Spleen (tissue), 7 donors: ENCODE data around the gene GNB1L.

Experiments used
- POLR2A ChIP-seq, 3 donors: fragments of 450-650 bp; IDR thresholded peaks; one replicate each; pipeline ENCODE4 v1.5.1; 2017; ENCODE audit warnings: antibody characterized with exemption in 3 of 3, mild to moderate bottlenecking in 1 of 3
- POLR2AphosphoS5 ChIP-seq, 3 donors: sonication (generic); formaldehyde crosslinking; IDR thresholded peaks; one replicate each; pipeline ENCODE4 v1.5.1; 2017; ENCODE audit warnings: antibody characterized with exemption in 3 of 3
- TF ChIP-seq, protein P1 (sequence below), 11 experiments: fragments of 200-600 bp in 7 of 11; fragments of 450-650 bp in 4 of 11; sonication (generic) in 4 of 11; IDR thresholded peaks in 8 of 11; conservative IDR thresholded peaks in 3 of 11; 1 replicate in 7 of 11; 2 replicates in 4 of 11; pipeline versions ENCODE4 v1.4.0 to v1.8.0; 2016 to 2021; ENCODE audit warnings: antibody characterized with exemption in 11 of 11, inconsistent platforms in 4 of 11, mild to moderate bottlenecking in 1 of 11
- donor health status: DM: no; HTN: no; CAD: no; lungs with moderate emphysema.
- donor health status: DM: no; HTN: no; CAD: no.
- donor health status: DM: no; HTN: no; CAD: no.

DNA sequence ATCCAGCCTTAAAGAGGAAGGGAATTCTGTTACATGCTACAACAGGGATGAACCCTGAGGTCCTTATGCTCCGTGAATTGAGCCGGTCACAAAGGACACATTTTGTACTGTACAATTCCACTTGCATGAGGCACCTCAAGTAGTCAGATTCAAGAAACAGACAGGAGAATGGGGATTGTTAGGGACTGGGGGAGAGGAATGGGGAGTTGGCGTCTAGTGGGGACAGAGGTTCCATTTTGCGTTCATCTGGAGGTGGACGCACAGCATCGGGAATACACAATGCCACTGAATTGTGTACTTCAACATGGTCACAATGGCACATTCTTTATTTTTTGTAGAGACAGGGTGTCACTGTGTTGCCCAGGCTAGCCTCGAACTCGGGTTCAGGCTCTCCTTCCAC is 80.0 kb downstream of the GNB1L start:
- TF ChIP-seq POLR2A (IDR thresholded peaks at IDR 0.05), result no peak
- TF ChIP-seq, protein P1, sequence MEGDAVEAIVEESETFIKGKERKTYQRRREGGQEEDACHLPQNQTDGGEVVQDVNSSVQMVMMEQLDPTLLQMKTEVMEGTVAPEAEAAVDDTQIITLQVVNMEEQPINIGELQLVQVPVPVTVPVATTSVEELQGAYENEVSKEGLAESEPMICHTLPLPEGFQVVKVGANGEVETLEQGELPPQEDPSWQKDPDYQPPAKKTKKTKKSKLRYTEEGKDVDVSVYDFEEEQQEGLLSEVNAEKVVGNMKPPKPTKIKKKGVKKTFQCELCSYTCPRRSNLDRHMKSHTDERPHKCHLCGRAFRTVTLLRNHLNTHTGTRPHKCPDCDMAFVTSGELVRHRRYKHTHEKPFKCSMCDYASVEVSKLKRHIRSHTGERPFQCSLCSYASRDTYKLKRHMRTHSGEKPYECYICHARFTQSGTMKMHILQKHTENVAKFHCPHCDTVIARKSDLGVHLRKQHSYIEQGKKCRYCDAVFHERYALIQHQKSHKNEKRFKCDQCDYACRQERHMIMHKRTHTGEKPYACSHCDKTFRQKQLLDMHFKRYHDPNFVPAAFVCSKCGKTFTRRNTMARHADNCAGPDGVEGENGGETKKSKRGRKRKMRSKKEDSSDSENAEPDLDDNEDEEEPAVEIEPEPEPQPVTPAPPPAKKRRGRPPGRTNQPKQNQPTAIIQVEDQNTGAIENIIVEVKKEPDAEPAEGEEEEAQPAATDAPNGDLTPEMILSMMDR (IDR thresholded peaks at IDR 0.05 in 8 of 11, conservative IDR thresholded peaks at IDR 0.05 in 3 of 11), result no peak
- TF ChIP-seq POLR2AphosphoS5 (IDR thresholded peaks at IDR 0.05), result no peak
